Dendritic cell treated with granulocyte-macrophage colony-stimulating factor and Interleukin-4, amounts not matched to agents 40 ng/mL and 50 ng/mL, for 4 days (primary cell): ENCODE data around the gene GAL3ST3.
"Not testable (repeated sequence)": the region's sequence is repeated elsewhere in the genome, so short reads cannot be mapped to it uniquely, and the experiment has no call there.

Experiments
- H3K27ac Mint-ChIP-seq: one replicate; pipeline ENCODE4 v1.8.0; 2022; ENCODE audit warnings: mild to moderate bottlenecking, mixed read lengths
- H3K27me3 Mint-ChIP-seq: one replicate; pipeline ENCODE4 v1.8.0; 2022; ENCODE audit warnings: mild to moderate bottlenecking, mixed read lengths
- H3K36me3 Mint-ChIP-seq: one replicate; pipeline ENCODE4 v1.8.0; 2022; ENCODE audit warnings: low read depth, mixed read lengths
- H3K4me1 Mint-ChIP-seq: one replicate; pipeline ENCODE4 v1.8.0; 2022; ENCODE audit warnings: low read depth, mixed read lengths
- H3K4me3 Mint-ChIP-seq: one replicate; pipeline ENCODE4 v1.8.0; 2022; ENCODE audit warnings: mild to moderate bottlenecking, moderate library complexity, mixed read lengths
- H3K9me3 Mint-ChIP-seq: one replicate; pipeline ENCODE4 v1.8.0; 2022; ENCODE audit warnings: mixed read lengths
- intact Hi-C: fragments of 100-400 bp; cut with micrococcal nuclease; formaldehyde crosslinking; loops from one replicate; pipeline ENCODE4 v1.15.0; 2022

Gene GAL3ST3

GRCh38 chr11:66010036-66010435, 38.9 kb downstream of the GAL3ST3 start:
- H3K9me3 Mint-ChIP-seq, H3K27ac Mint-ChIP-seq, intact Hi-C loops, H3K4me3 Mint-ChIP-seq, H3K36me3 Mint-ChIP-seq: not testable (repeated sequence)
- Mint-ChIP-seq H3K4me1 (peaks cover 42% of the 10 kb centered on the region), H3K27me3 (peaks cover 30% of the 10 kb centered on the region)

GRCh38 chr11:66008468-66009101, 40.4 kb downstream of the GAL3ST3 start:
- no peaks in the 10 kb centered on the region for H3K9me3 Mint-ChIP-seq
- peaks cover 36% of the 10 kb centered on the region for H3K4me1 Mint-ChIP-seq
- intact Hi-C loops, result loop anchor here (10.0 kb wide), 1 partner anchor 56 kb away; no protein-coding TSS in a partner anchor
- H3K4me3 Mint-ChIP-seq, result no peak overlapping the region
- H3K27ac Mint-ChIP-seq, result peak overlapping the region; percentile 55
- H3K27me3 Mint-ChIP-seq, result peaks cover 30% of the 10 kb centered on the region
- peaks cover 24% of the 10 kb centered on the region for H3K36me3 Mint-ChIP-seq

GRCh38 chr11:66008095-66008467, 40.9 kb downstream of the GAL3ST3 start:
- no peaks in the 10 kb centered on the region for H3K9me3 Mint-ChIP-seq
- peaks cover 29% of the 10 kb centered on the region for H3K36me3 Mint-ChIP-seq
- H3K27ac Mint-ChIP-seq, result peak overlapping the region; percentile 55

GRCh38 chr11:66007201-66007634, 41.7 kb downstream of the GAL3ST3 start:
- intact Hi-C loops, result loop anchor here (10.0 kb wide), 1 partner anchor 58 kb away; no protein-coding TSS in a partner anchor
- Mint-ChIP-seq H3K27ac (no peak overlapping the region), H3K36me3 (peaks cover 38% of the 10 kb centered on the region), H3K9me3 (no peaks in the 10 kb centered on the region), H3K27me3 (peaks cover 26% of the 10 kb centered on the region), H3K4me1 (peaks cover 34% of the 10 kb centered on the region), H3K4me3 (no peak overlapping the region)

More at GRCh38 chr11:66008095-66008467, 40.9 kb downstream of the GAL3ST3 start:
- intact Hi-C loops, result loop anchor here (10.0 kb wide), 1 partner anchor 57 kb away; no protein-coding TSS in a partner anchor
- peaks cover 36% of the 10 kb centered on the region for H3K4me1 Mint-ChIP-seq
- H3K27me3 Mint-ChIP-seq, result peaks cover 30% of the 10 kb centered on the region
- H3K4me3 Mint-ChIP-seq, result no peak overlapping the region

- no peak overlapping the region for H3K4me3 Mint-ChIP-seq
- intact Hi-C loops, result loop anchor here (10.0 kb wide), 1 partner anchor 58 kb away; no protein-coding TSS in a partner anchor
These were observed 42.1 kb downstream of the GAL3ST3 start for GRCh38 chr11:66006891-66007176.

GRCh38 chr11:66006134-66006890, 42.6 kb downstream of the GAL3ST3 start:
- peaks cover 34% of the 10 kb centered on the region for H3K4me1 Mint-ChIP-seq
- no peak overlapping the region for H3K4me3 Mint-ChIP-seq
- peaks cover 46% of the 10 kb centered on the region for H3K36me3 Mint-ChIP-seq
- peaks cover 16% of the 10 kb centered on the region for H3K27me3 Mint-ChIP-seq
- no peaks in the 10 kb centered on the region for H3K9me3 Mint-ChIP-seq
- no peak overlapping the region for H3K27ac Mint-ChIP-seq
- intact Hi-C loops, result loop anchor here (10.0 kb wide), 1 partner anchor 58 kb away; no protein-coding TSS in a partner anchor

More at GRCh38 chr11:66006891-66007176, 42.1 kb downstream of the GAL3ST3 start:
- H3K27me3 Mint-ChIP-seq, result peaks cover 22% of the 10 kb centered on the region
- H3K9me3 Mint-ChIP-seq, result no peaks in the 10 kb centered on the region
- no peak overlapping the region for H3K27ac Mint-ChIP-seq
- H3K4me1 Mint-ChIP-seq, result peaks cover 34% of the 10 kb centered on the region
- peaks cover 42% of the 10 kb centered on the region for H3K36me3 Mint-ChIP-seq

GRCh38 chr11:66004186-66004585, 44.8 kb downstream of the GAL3ST3 start:
- H3K4me3 Mint-ChIP-seq, result peak overlapping the region; percentile 4
- peaks cover 59% of the 10 kb centered on the region for H3K36me3 Mint-ChIP-seq
- no peaks in the 10 kb centered on the region for H3K9me3 Mint-ChIP-seq
- peaks cover 46% of the 10 kb centered on the region for H3K4me1 Mint-ChIP-seq
- H3K27me3 Mint-ChIP-seq, result peaks cover 4% of the 10 kb centered on the region
- intact Hi-C loops, result loop anchor here (10.0 kb wide), 1 partner anchor 61 kb away; no protein-coding TSS in a partner anchor
- H3K27ac Mint-ChIP-seq, result no peak overlapping the region

- Mint-ChIP-seq H3K4me3 (peak overlapping the region; percentile 98), H3K27ac (peak overlapping the region; percentile 100), H3K4me1 (peaks cover 37% of the 10 kb centered on the region), H3K27me3 (peaks cover 4% of the 10 kb centered on the region), H3K9me3 (no peaks in the 10 kb centered on the region), H3K36me3 (peaks cover 68% of the 10 kb centered on the region)
- intact Hi-C loops, result loop anchor here (10.0 kb wide), 1 partner anchor 62 kb away; no protein-coding TSS in a partner anchor
These were observed 45.7 kb downstream of the GAL3ST3 start for GRCh38 chr11:66003291-66003690.

GRCh38 chr11:66002648-66003225, 46.2 kb downstream of the GAL3ST3 start:
- H3K4me1 Mint-ChIP-seq, result peaks cover 35% of the 10 kb centered on the region
- peak overlapping the region; percentile 100 for H3K27ac Mint-ChIP-seq
- peak overlapping the region; percentile 98 for H3K4me3 Mint-ChIP-seq
- peaks cover 73% of the 10 kb centered on the region for H3K36me3 Mint-ChIP-seq
- no peaks in the 10 kb centered on the region for H3K9me3 Mint-ChIP-seq
- intact Hi-C loops, result loop anchor here (1.0 to 10.0 kb wide), 2 partner anchors 41 to 62 kb away; partner anchors contain the start of gene SART1
- peaks cover 4% of the 10 kb centered on the region for H3K27me3 Mint-ChIP-seq

- H3K36me3 Mint-ChIP-seq, result peaks cover 80% of the 10 kb centered on the region
- no peaks in the 10 kb centered on the region for H3K9me3 Mint-ChIP-seq
- H3K4me3 Mint-ChIP-seq, result peak within 1 kb of the TSS; percentile 98
- H3K4me1 Mint-ChIP-seq, result peaks cover 35% of the 10 kb centered on the region
- intact Hi-C loops, result loop anchor here (1.0 to 10.0 kb wide), 2 partner anchors 41 to 63 kb away; partner anchors contain the start of gene SART1
- no peaks in the 10 kb centered on the region for H3K27me3 Mint-ChIP-seq
- peak within 1 kb of the TSS; percentile 100 for H3K27ac Mint-ChIP-seq
These were observed 46.9 kb downstream of the GAL3ST3 start, which contains the start of the genes BANF1 and EIF1AD for GRCh38 chr11:66001942-66002647. Gene BANF1, plus strand, starts transcription at chr11:66002503. Its CDS starts 748 bp downstream, at chr11:66003251. Gene EIF1AD, minus strand, starts transcription at chr11:66002157. Its CDS starts 1,768 bp downstream, at chr11:66000389.

GRCh38 chr11:65997286-65997685, 51.7 kb downstream of the GAL3ST3 start:
- intact Hi-C loops, result no loop called here
- H3K27me3 Mint-ChIP-seq, result no peaks in the 10 kb centered on the region
- H3K4me1 Mint-ChIP-seq, result peaks cover 12% of the 10 kb centered on the region
- H3K9me3 Mint-ChIP-seq, result no peaks in the 10 kb centered on the region
- H3K36me3 Mint-ChIP-seq, result peaks cover 59% of the 10 kb centered on the region
- no peak overlapping the region for H3K27ac Mint-ChIP-seq
- H3K4me3 Mint-ChIP-seq, result no peak overlapping the region

- H3K9me3 Mint-ChIP-seq, result no peaks in the 10 kb centered on the region
- no peak overlapping the region for H3K4me3 Mint-ChIP-seq
- peaks cover 7% of the 10 kb centered on the region for H3K4me1 Mint-ChIP-seq
- H3K27ac Mint-ChIP-seq, result no peak overlapping the region
- intact Hi-C loops, result no loop called here
- peaks cover 24% of the 10 kb centered on the region for H3K36me3 Mint-ChIP-seq
- no peaks in the 10 kb centered on the region for H3K27me3 Mint-ChIP-seq
These were observed 56.9 kb downstream of the GAL3ST3 start for GRCh38 chr11:65992056-65992455.
